AG09319 (cell line): ENCODE measurements around the gene TRIP10.
A peak's percentile ranks its signal among the peaks of the same experiment; 100 is the strongest.

Experiments
- DNase-seq: peaks from one replicate; pipeline ENCODE4 v3.0.0-alpha.2; 2010; ENCODE audit warnings: low read depth; ENCODE audit errors: extremely low read depth
- CTCF ChIP-seq: IDR thresholded peaks from 2 replicates; pipeline ENCODE4 v1.5.1; 2011; ENCODE audit warnings: low read depth, mild to moderate bottlenecking, inconsistent platforms, low read length, moderate library complexity

Gene TRIP10

GRCh38 chr19:6718111-6718740, 21.3 kb upstream of the TRIP10 start:
- no peak for DNase-seq
- TF ChIP-seq CTCF, result no peak

- no peak for DNase-seq
- no peak for TF ChIP-seq CTCF
Observed at GRCh38 chr19:6718741-6719539, 20.5 kb upstream of the TRIP10 start.

- TF ChIP-seq CTCF, result no peak
- DNase-seq, result no peak
Observed at GRCh38 chr19:6719540-6719861, 20.0 kb upstream of the TRIP10 start.

GRCh38 chr19:6719992-6720368, 19.5 kb upstream of the TRIP10 start:
- no peak for DNase-seq
- TF ChIP-seq CTCF, result no peak

GRCh38 chr19:6720369-6721137, 18.9 kb upstream of the TRIP10 start, which contains the start of gene C3:
Gene C3 (minus strand): TSS chr19:6720650. CDS start chr19:6720589, 61 bp downstream.
- TF ChIP-seq CTCF, result no peak
- peak; percentile 49 for DNase-seq

GRCh38 chr19:6721138-6721474, 18.4 kb upstream of the TRIP10 start:
- no peak for TF ChIP-seq CTCF
- no peak for DNase-seq

- no peak for DNase-seq
- TF ChIP-seq CTCF, result no peak
Observed at GRCh38 chr19:6721773-6722172, 17.7 kb upstream of the TRIP10 start.
